GM12878 (cell line): ENCODE data around the gene SF3B6. TPM values are rescaled to one million over a fixed set of nuclear protein-coding genes. Genes with fewer than 3 reads are reported as not detected.

Experiments
- ATAC-seq: fragments of 200-7000 bp; cut with Tn5 transposase; 3 replicates; pipeline ENCODE4 v1.9.1; 2020; ENCODE audit warnings: mild to moderate bottlenecking, moderate library complexity
- BruUV-seq: library from RNA; stranded (reverse); fragments of 400-500 nt; replicated peaks from 2 replicates; lab custom pipeline; 2021; lab: Mats Ljungman, UMichigan
- CTCF ChIA-PET: fragments of 300-600 bp; sonication (Branson Sonifier 250); formaldehyde crosslinking; extraction: SDS; loops from one replicate; lab custom pipeline; 2021; ENCODE audit warnings: inconsistent platforms; lab: Yijun Ruan, JAX
- POLR2A ChIA-PET: fragments of 350-600 bp; formaldehyde crosslinking; extraction: SDS; loops from one replicate; lab custom pipeline; 2021; ENCODE audit warnings: inconsistent platforms; lab: Charles Lee
- RAD21 ChIA-PET: fragments of 300-600 bp; sonication (Branson Sonifier 250); formaldehyde crosslinking; loops from one replicate; lab custom pipeline; 2023; ENCODE audit warnings: antibody characterized with exemption; ENCODE audit not compliant: unreplicated experiment; lab: Charles Lee
- SMC1A ChIA-PET: fragments of 300-600 bp; sonication (Branson Sonifier 250); formaldehyde crosslinking; loops from one replicate; lab custom pipeline; 2023; ENCODE audit not compliant: unreplicated experiment, uncharacterized antibody; lab: Charles Lee
- DNase-seq: peaks from one replicate; pipeline ENCODE4 v3.0.0-alpha.2; 2011; ENCODE audit warnings: low read depth, low spot score
- FAIRE-seq: peaks from 3 replicates; lab custom pipeline; 2011; peaks lifted over from hg19 to GRCh38; lab: Jason Lieb, UNC
- H2AFZ ChIP-seq: 2 replicates; pipeline ENCODE4 v1.6.0; 2011; ENCODE audit warnings: low read depth, low read length, control low read depth; ENCODE audit not compliant: control insufficient read depth
- H3K27ac ChIP-seq: 2 replicates; pipeline ENCODE4 v1.5.1; 2011; ENCODE audit warnings: control low read depth; ENCODE audit not compliant: control insufficient read depth, insufficient read depth
- H3K27me3 ChIP-seq, 2 experiments: replicated peaks in 1 of 2; 2 replicates each; pipeline versions ENCODE4 v1.6.0 to v1.6.1; 2011; ENCODE audit warnings: low read length in 1 of 2; ENCODE audit not compliant: control insufficient read depth in 2 of 2, insufficient read depth in 2 of 2
- H3K36me3 ChIP-seq, 2 experiments: 2 replicates each; pipeline ENCODE4 v1.5.1; 2011; ENCODE audit warnings: low read length in 1 of 2; ENCODE audit not compliant: control insufficient read depth in 2 of 2, insufficient read depth in 2 of 2
- H3K4me1 ChIP-seq: 2 replicates; pipeline ENCODE4 v1.6.1; 2011; ENCODE audit warnings: mild to moderate bottlenecking, low read length, moderate library complexity, mixed read lengths; ENCODE audit not compliant: control insufficient read depth, insufficient read depth
- H3K4me2 ChIP-seq: 2 replicates; pipeline ENCODE4 v1.6.0; 2011; ENCODE audit warnings: control low read depth; ENCODE audit not compliant: control insufficient read depth, insufficient read depth
- H3K4me3 ChIP-seq: fragments of 200-600 bp; sonication (generic); 2 replicates; pipeline ENCODE4 v1.5.1; 2016
- H3K79me2 ChIP-seq: 2 replicates; pipeline ENCODE4 v1.6.0; 2011; ENCODE audit warnings: low read length; ENCODE audit not compliant: control insufficient read depth, insufficient read depth
- H3K9ac ChIP-seq: 2 replicates; pipeline ENCODE4 v1.8.0; 2011; ENCODE audit warnings: low read length, control low read depth, mixed read lengths; ENCODE audit not compliant: control insufficient read depth, insufficient read depth
- H3K9me3 ChIP-seq: replicated peaks from 3 replicates; pipeline ENCODE4 v1.5.1; 2011; ENCODE audit warnings: mild to moderate bottlenecking, low read length; ENCODE audit not compliant: control insufficient read depth, insufficient read depth
- H4K20me1 ChIP-seq: 2 replicates; pipeline ENCODE4 v1.6.0; 2011; ENCODE audit not compliant: control insufficient read depth, insufficient read depth
- ATF7 ChIP-seq: fragments of 450-650 bp; IDR thresholded peaks from 2 replicates; pipeline ENCODE4 v1.6.1; 2016; ENCODE audit warnings: low read depth, mild to moderate bottlenecking
- BHLHE40 ChIP-seq, 2 experiments: fragments of 450-650 bp in 1 of 2; IDR thresholded peaks; 2 replicates each; pipeline ENCODE4 v1.6.1; 2011 to 2017; ENCODE audit warnings: low read depth in 2 of 2, borderline replicate concordance in 1 of 2, improper control_type of control experiment in 1 of 2, low read length in 1 of 2, mild to moderate bottlenecking in 1 of 2
- EP300 ChIP-seq, 2 experiments: fragments of 150-350 bp in 1 of 2; IDR thresholded peaks; 2 replicates each; pipeline ENCODE4 v1.6.1; 2011 to 2012; ENCODE audit warnings: low read depth in 2 of 2, low read length in 2 of 2, borderline replicate concordance in 1 of 2, improper control_type of control experiment in 1 of 2, inconsistent platforms in 1 of 2; ENCODE audit not compliant: control insufficient read depth in 1 of 2
- IKZF2 ChIP-seq, 2 experiments: fragments of 450-650 bp; IDR thresholded peaks; 2 replicates each; pipeline ENCODE4 v1.6.1; 2017; ENCODE audit warnings: mild to moderate bottlenecking in 2 of 2, moderate library complexity in 2 of 2
- NR2F1 ChIP-seq: fragments of 450-650 bp; conservative IDR thresholded peaks from 2 replicates; pipeline ENCODE4 v1.6.1; 2017; ENCODE audit warnings: mild to moderate bottlenecking
- RAD21 ChIP-seq: IDR thresholded peaks from 2 replicates; pipeline ENCODE4 v1.6.1; 2011; ENCODE audit warnings: mild to moderate bottlenecking, low read depth, low read length, moderate library complexity; ENCODE audit not compliant: insufficient read depth
- SIN3A ChIP-seq: IDR thresholded peaks from 2 replicates; pipeline ENCODE4 v1.6.1; 2012; ENCODE audit warnings: low read depth, low read length, improper control_type of control experiment
- SMARCA5 ChIP-seq: fragments of 450-650 bp; IDR thresholded peaks from 2 replicates; pipeline ENCODE4 v1.6.1; 2017; ENCODE audit warnings: mild to moderate bottlenecking
- SMC3 ChIP-seq: IDR thresholded peaks from 2 replicates; pipeline ENCODE4 v1.6.1; 2011; ENCODE audit warnings: low read length, improper control_type of control experiment, borderline replicate concordance
- TARDBP ChIP-seq: IDR thresholded peaks from 2 replicates; pipeline ENCODE4 v1.6.1; 2016; ENCODE audit warnings: borderline replicate concordance
- TCF3 ChIP-seq: IDR thresholded peaks from 2 replicates; pipeline ENCODE4 v1.6.1; 2012; ENCODE audit warnings: low read depth, mild to moderate bottlenecking, low read length, borderline replicate concordance; ENCODE audit not compliant: insufficient read depth
- WGBS: methylation state at CpG from one replicate; pipeline ENCODE4 v1.1.6; 2016; ENCODE audit warnings: low lambda C conversion rate; ENCODE audit not compliant: insufficient replicate concordance, insufficient coverage; ENCODE audit errors: missing lambda C conversion rate; 5-methylcytosine and 5-hydroxymethylcytosine counted together
- in situ Hi-C: fragments of 300-500 bp; cut with MboI; formaldehyde crosslinking; loops from 9 replicates; pipeline ENCODE4 v1.14.3; 2018; ENCODE audit warnings: mixed read lengths
- intact Hi-C: fragments of 100-400 bp; cut with micrococcal nuclease; formaldehyde crosslinking; loops from one replicate; pipeline ENCODE4 v1.14.2; 2022; ENCODE audit not compliant: unreplicated experiment
- polyA plus RNA-seq, 11 experiments: library from polyadenylated mRNA; depleted of rRNA in 4 of 11; unstranded in 6 of 11; stranded (reverse) in 5 of 11; fragments of >200 nt; fragmentation: Nextera tagmentation in 4 of 11; fragmentation: Illumina TruSeq in 1 of 11; extraction: Ambion mirVana in 4 of 11; extraction: Trizol in 1 of 11; gene quantifications; 1 replicate in 1 of 11; 2 replicates in 10 of 11; pipeline versions ENCODE4 v1.2.1 to v1.2.3, GENCODE V29; 2011 to 2016; ENCODE audit warnings: inconsistent platforms in 2 of 11, missing spikeins in 2 of 11, low read depth in 1 of 11
- total RNA-seq, 4 experiments: library from RNA; depleted of rRNA in 3 of 4; stranded (reverse); fragments of >200 nt in 3 of 4; fragmentation: Illumina TruSeq in 1 of 4; extraction: Trizol in 1 of 4; gene quantifications; 2 replicates each; pipeline versions ENCODE4 v1.2.1 to v1.2.3, GENCODE V29; 2013 to 2021
- TF ChIP-seq, protein P1 (sequence below): fragments of 450-650 bp; IDR thresholded peaks from 2 replicates; pipeline ENCODE4 v1.6.1; 2017; ENCODE audit warnings: low read depth, mild to moderate bottlenecking, moderate library complexity
- TF ChIP-seq, protein P2 (sequence below): fragments of 450-650 bp; IDR thresholded peaks from 2 replicates; pipeline ENCODE4 v1.6.1; 2017; ENCODE audit warnings: mild to moderate bottlenecking, moderate library complexity
- TF ChIP-seq, protein P3 (sequence below): IDR thresholded peaks from 2 replicates; pipeline ENCODE4 v1.6.1; 2011; ENCODE audit warnings: borderline replicate concordance, low read depth, mild to moderate bottlenecking, moderate library complexity, mixed read lengths, low read length; ENCODE audit not compliant: insufficient read depth; ENCODE audit errors: extremely low read length

SF3B6 gene
- total and polyA plus RNA-seq, 10 of the 15 experiments (the other 5 are each of a cell fraction or from before 2014, with no cell fraction given), result 118 to 584 (median 270) TPM

DNA sequence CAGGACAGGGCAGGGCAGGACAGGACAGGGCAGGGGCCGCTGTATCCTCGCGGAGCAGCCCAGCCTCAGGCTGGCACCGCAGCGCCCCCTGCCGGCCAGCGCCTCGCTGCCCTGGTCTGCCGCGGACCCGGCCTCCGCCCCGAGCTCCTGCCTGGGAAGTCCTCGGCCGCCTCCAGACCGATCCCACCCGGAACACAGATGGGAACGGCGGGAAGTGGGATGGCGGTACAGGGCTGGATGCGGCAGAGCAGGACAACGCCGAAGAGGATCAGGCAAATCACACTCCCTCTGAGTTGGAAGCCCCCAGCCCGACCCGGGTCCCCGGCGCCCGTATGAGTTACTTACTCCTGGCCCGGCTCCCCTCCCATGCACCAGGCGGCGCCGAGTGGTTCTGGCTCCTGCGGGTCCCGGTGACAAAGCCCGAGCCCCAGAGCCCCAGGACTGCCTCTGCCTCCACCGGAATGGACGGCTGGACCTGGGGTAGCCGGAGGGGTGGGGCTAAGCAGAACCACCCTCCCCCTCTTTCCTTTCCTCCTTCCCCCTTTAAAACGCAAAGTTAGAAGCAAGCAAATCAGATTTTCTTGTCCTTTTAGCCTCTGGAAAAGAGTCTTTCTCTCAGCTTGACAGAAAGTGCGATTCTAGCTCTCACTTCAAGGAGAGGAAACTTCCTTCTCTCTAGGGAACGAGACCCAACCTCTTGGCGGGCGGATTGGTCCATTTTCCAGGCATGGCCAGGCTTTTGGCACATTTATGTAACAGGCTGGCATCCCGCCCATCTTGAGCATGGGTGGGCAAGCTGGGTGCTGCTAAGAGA is 8.5 kb upstream of the SF3B6 start, which contains the start of gene TP53I3:
TP53I3 (minus strand) TSS at position 449 of the 814 bp plus-strand sequence. CDS start 508 bp downstream, outside the sequence.
- SMC1A ChIA-PET, result interaction anchor here (0.5 to 3.4 kb wide), 14 partner anchors 34 to 271 kb away, joined by 3 to 44 read pairs (median 6); partner anchors contain the start of genes ATAD2B, FAM228B, PFN4 and WDCP
- TF ChIP-seq, protein P1, sequence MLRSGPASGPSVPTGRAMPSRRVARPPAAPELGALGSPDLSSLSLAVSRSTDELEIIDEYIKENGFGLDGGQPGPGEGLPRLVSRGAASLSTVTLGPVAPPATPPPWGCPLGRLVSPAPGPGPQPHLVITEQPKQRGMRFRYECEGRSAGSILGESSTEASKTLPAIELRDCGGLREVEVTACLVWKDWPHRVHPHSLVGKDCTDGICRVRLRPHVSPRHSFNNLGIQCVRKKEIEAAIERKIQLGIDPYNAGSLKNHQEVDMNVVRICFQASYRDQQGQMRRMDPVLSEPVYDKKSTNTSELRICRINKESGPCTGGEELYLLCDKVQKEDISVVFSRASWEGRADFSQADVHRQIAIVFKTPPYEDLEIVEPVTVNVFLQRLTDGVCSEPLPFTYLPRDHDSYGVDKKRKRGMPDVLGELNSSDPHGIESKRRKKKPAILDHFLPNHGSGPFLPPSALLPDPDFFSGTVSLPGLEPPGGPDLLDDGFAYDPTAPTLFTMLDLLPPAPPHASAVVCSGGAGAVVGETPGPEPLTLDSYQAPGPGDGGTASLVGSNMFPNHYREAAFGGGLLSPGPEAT, result peak; percentile 15; the same call in 1 of the 2 replicates
- TF ChIP-seq NR2F1, result peak; percentile 62
- no peak for TF ChIP-seq ATF7
- TF ChIP-seq, protein P2, sequence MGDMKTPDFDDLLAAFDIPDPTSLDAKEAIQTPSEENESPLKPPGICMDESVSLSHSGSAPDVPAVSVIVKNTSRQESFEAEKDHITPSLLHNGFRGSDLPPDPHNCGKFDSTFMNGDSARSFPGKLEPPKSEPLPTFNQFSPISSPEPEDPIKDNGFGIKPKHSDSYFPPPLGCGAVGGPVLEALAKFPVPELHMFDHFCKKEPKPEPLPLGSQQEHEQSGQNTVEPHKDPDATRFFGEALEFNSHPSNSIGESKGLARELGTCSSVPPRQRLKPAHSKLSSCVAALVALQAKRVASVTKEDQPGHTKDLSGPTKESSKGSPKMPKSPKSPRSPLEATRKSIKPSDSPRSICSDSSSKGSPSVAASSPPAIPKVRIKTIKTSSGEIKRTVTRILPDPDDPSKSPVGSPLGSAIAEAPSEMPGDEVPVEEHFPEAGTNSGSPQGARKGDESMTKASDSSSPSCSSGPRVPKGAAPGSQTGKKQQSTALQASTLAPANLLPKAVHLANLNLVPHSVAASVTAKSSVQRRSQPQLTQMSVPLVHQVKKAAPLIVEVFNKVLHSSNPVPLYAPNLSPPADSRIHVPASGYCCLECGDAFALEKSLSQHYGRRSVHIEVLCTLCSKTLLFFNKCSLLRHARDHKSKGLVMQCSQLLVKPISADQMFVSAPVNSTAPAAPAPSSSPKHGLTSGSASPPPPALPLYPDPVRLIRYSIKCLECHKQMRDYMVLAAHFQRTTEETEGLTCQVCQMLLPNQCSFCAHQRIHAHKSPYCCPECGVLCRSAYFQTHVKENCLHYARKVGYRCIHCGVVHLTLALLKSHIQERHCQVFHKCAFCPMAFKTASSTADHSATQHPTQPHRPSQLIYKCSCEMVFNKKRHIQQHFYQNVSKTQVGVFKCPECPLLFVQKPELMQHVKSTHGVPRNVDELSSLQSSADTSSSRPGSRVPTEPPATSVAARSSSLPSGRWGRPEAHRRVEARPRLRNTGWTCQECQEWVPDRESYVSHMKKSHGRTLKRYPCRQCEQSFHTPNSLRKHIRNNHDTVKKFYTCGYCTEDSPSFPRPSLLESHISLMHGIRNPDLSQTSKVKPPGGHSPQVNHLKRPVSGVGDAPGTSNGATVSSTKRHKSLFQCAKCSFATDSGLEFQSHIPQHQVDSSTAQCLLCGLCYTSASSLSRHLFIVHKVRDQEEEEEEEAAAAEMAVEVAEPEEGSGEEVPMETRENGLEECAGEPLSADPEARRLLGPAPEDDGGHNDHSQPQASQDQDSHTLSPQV, result peak; percentile 77; the same call in 1 of the 2 replicates
- peak; percentile 66 for TF ChIP-seq RAD21
- TF ChIP-seq SIN3A, result 0 out of 2 replicates have a peak, but pooled peaks have one; percentile 74
- TF ChIP-seq TARDBP, result no peak
- TF ChIP-seq, protein P3, sequence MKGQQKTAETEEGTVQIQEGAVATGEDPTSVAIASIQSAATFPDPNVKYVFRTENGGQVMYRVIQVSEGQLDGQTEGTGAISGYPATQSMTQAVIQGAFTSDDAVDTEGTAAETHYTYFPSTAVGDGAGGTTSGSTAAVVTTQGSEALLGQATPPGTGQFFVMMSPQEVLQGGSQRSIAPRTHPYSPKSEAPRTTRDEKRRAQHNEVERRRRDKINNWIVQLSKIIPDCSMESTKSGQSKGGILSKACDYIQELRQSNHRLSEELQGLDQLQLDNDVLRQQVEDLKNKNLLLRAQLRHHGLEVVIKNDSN, result no peak
- 0 out of 4 replicates have a peak, but pooled peaks have one; percentile 10 to 22 for TF ChIP-seq BHLHE40 (IDR thresholded peaks at IDR 0.05; ENCODE audit: borderline replicate concordance in 1 of 2, low read depth in 2 of 2, low read length in 1 of 2)
- TF ChIP-seq IKZF2 (IDR thresholded peaks at IDR 0.05), result peak; percentile 78 to 88
- TF ChIP-seq EP300 (IDR thresholded peaks at IDR 0.05; ENCODE audit: borderline replicate concordance in 1 of 2, control insufficient read depth in 1 of 2, low read depth in 2 of 2, low read length in 2 of 2), result 0 out of 4 replicates have a peak, but pooled peaks of 1 of the 2 experiments have one; percentile 9
- 0 out of 2 replicates have a peak, but pooled peaks have one; percentile 3 for TF ChIP-seq TCF3
- TF ChIP-seq SMC3, result peak; percentile 55
- TF ChIP-seq SMARCA5, result peak; percentile 98

More for the DNA sequence above, 8.5 kb upstream of the SF3B6 start, which contains the start of gene TP53I3:
- Histone ChIP-seq H4K20me1 (no peaks in the 10 kb centered on the region), H3K27me3 (no peaks in the 10 kb centered on the region), H3K9ac (peak within 1 kb of the TSS; percentile 89), H3K9me3 (no peaks in the 10 kb centered on the region), H3K4me2 (peak within 1 kb of the TSS; percentile 95), H3K79me2 (no peaks in the 10 kb centered on the region), H3K4me1 (peaks cover 12% of the 10 kb centered on the region), H3K36me3 (no peaks in the 10 kb centered on the region; a peak in 2 of 4 replicates), H3K27ac (peak within 1 kb of the TSS; percentile 87), H2AFZ (peak within 1 kb of the TSS; percentile 98), H3K4me3 (peak within 1 kb of the TSS; percentile 70)
- FAIRE-seq (peak; percentile 81), ATAC-seq (peak; percentile 94), DNase-seq (peak; percentile 46)
- POLR2A ChIA-PET, result interaction anchor here (0.5 to 3.3 kb wide), 9 partner anchors 8 to 260 kb away, joined by 3 to 25 read pairs (median 4); partner anchors contain the start of genes ATAD2B, FAM228B, PFN4 and SF3B6
- in situ Hi-C loops, result loop anchor here (5.0 kb wide), 1 partner anchor 257 kb away; no protein-coding TSS in a partner anchor
- RAD21 ChIA-PET, result interaction anchor here (0.5 to 3.8 kb wide), 27 partner anchors 8 to 323 kb away, joined by 3 to 98 read pairs (median 4); partner anchors contain the start of genes ATAD2B, FAM228B, SF3B6 and UBXN2A
- under 1% methylated on average over 32 of the region's 44 CpGs for WGBS
- CTCF ChIA-PET, result interaction anchor here (0.6 to 5.2 kb wide), 52 partner anchors 8 to 1182 kb away, joined by 3 to 105 read pairs (median 4); partner anchors contain the start of genes ATAD2B, FAM228B, FKBP1B and SF3B6
- BruUV-seq, result no TSS peak
- intact Hi-C loops, result loop anchor here (1.0 to 5.0 kb wide), 6 partner anchors 64 to 298 kb away; partner anchors contain the start of gene ATAD2B
